ENCODE measurements around the gene BAG2.
A peak's percentile ranks its signal among the peaks of the same experiment; 100 is the strongest.

Gene BAG2

DNA sequence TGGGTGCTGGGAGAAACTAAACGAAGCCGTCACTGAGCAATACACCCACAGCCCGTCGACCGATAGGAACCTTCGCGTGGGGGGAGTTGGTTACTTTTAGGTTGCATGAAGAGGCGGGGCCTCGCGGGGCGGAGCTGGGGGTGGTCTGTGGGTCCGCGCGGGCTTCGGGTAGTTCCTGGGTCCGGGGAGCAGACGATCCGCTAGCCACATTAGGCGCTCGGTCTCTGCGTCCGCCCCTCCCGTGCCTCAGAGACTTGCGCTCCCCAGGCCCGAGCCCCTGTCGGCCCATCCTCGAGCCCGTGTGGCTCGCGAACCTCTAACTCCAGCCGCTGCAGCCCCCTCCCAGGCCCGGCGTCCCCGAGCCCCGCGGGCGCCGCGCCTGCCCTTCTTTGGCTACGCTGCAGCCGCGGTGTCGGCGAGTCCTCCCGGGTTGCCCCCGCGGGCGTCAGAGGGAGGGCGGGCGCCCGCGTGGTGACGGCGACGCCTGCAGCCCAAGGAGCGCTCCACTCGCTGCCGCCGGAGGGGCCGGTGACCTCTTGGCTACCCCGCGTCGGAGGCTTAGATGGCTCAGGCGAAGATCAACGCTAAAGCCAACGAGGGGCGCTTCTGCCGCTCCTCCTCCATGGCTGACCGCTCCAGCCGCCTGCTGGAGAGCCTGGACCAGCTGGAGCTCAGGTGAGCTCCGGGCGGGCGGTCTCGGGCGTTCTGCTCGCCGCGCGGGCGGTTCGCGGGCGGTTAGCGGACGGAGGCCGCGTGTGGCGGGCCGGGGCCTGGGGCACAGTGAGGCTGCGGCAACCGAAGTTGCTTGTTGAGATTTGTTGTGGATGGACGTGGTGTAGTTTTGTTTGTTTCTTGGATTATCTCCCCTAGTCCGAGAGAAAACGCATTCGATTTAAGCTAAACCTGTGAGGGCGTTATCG lies at the start of gene BAG2:
BAG2 (plus strand) TSS at position 191 of the 920 bp plus-strand sequence; CDS start at position 563, 372 bp downstream.
- peak; percentile 61 to 91 (median 76) for DNase-seq (ENCODE audit: low read depth in 4 of 4, low spot score in 1 of 4)

DNA sequence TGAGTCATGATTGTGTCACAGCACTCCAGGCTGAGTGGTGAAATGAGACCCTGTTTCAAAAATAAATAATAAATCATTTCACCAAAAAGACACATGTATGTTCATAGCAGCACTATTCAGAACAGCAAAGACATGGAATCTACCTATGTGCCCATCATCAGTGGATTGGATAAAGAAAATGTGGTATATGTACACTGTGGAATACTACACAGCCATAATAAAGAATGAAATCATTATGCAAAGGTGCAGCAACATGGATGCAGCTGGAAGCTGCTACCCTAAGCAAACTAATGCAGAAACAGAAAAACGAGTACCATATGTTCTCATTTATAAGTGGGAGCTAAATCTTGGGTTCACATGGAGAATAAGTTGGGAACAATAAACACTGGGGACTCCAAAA lies 49.0 kb upstream of the BAG2 start:
- no peak for DNase-seq (ENCODE audit: low read depth in 4 of 4, low spot score in 1 of 4)

DNA sequence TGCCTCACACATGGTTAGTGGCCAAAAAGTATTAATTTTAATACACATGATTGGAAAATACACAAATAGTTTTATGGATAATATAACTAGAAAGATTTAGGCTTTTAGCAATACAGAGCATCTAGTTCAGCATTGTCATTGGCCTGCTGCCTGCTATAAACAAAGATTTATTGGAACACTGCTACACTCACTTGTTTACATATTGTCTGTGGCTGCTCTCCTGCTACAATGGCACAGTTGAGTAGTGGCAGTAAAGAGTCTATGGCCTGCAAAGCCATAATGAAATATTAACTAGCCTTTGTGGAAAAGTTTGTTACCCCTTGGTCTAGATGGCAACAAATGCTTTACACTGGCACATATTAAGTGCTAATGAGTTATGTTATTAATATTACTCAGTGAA lies 44.4 kb upstream of the BAG2 start:
- DNase-seq (ENCODE audit: low read depth in 4 of 4, low spot score in 1 of 4), result no peak

DNA sequence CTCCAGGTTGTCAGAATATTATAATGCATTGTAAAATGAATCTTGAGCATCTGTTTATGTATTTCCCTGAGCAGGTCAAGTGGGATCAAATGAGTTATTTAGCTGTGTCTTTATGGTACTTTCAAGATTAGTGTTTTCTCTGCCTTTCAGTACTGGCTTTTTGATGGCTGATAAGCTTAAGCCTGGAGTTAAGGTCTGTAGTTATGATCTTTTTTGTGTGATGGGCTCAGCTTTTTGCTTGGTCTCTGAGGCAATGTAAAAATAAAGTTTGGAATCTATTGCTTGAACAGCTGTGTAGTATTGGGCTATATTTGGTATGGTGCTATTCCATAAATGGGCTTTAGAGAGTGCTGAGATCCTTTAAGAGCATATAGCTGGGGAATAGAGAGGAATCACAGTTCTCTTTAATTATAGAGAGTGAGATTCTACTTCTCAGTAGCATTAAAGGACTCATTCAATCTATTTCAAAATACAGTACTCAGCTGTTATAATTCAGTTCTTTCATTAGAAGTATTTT lies 41.4 kb upstream of the BAG2 start:
- no peak for DNase-seq (ENCODE audit: low read depth in 4 of 4, low spot score in 1 of 4)

DNA sequence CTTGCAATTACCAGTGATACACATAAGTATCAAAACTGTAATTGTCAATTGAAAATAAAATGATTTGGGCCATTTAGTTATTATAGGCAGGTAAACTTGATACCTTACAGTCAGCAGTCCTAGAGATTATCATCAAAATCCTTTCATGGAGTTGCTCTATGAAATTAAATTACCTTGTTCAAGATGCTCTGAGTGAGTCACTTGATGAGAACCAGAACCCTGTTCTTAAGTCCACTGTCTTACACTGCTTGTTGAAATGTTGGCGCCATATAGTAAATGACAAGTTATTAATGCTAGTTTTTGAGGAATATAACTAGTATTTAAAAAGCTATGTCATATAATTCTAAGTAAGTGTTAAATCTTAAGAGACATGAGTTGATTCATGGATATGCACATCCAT lies 37.2 kb upstream of the BAG2 start:
- DNase-seq (ENCODE audit: low read depth in 4 of 4, low spot score in 1 of 4), result no peak

DNA sequence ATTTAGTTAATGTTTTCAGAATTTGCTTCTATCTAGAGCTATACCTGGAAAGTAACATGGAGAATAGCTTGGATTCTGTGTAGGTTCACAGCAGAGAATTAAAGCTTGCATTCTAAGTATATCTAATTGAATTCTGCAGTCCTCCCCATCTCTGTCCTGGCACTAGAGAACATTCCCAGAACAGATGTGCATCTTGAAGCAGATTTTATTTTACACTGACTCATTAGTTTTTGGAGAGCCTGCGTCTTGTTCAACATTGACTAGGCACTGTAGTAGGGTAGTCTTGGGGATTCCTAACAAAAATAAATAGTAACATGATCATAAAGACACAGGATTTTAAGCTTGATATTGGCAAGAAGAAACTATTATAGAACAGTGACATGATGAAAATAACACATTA lies 36.2 kb upstream of the BAG2 start:
- no peak for DNase-seq (ENCODE audit: low read depth in 4 of 4, low spot score in 1 of 4)

DNA sequence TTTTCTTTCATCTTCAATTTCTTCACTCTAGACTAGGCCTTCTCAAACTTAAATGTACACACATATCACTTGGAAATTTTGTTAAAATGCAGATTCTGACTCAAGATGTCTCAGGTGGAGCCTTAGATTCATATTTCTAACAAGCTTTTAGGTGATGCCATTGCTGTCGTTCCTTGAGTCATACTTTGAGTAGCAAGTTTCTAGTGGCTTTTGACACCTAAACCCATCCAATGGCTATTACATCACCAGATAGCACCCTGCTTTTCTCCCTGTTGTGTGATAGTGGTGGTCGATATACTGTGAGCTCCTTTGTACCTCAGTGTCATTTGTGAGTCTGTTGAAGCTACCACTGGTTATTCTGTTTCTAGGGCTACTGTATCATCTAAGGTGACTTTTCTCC lies 34.8 kb upstream of the BAG2 start:
- no peak for DNase-seq (ENCODE audit: low read depth in 4 of 4, low spot score in 1 of 4)

DNA sequence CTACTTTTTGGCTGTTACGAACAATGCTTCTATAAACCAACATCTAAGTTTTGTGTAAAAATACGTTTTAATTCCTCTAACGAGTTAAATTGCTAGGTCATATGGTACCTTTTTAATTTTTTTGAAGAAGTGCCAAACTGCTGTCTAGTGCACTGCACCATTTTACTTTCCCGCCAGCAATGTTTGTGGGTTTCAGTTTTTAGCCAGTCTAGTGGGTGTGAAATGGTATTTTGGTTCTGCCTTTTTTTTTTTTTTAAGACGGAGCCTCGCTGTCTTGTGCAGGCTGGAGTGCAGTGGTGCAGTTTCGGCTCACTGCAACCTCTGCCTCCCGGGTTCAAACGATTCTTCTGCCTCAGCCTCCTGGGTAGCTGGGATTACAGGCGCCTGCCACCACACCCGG lies 34.1 kb upstream of the BAG2 start:
- DNase-seq (ENCODE audit: low read depth in 4 of 4, low spot score in 1 of 4), result no peak

DNA sequence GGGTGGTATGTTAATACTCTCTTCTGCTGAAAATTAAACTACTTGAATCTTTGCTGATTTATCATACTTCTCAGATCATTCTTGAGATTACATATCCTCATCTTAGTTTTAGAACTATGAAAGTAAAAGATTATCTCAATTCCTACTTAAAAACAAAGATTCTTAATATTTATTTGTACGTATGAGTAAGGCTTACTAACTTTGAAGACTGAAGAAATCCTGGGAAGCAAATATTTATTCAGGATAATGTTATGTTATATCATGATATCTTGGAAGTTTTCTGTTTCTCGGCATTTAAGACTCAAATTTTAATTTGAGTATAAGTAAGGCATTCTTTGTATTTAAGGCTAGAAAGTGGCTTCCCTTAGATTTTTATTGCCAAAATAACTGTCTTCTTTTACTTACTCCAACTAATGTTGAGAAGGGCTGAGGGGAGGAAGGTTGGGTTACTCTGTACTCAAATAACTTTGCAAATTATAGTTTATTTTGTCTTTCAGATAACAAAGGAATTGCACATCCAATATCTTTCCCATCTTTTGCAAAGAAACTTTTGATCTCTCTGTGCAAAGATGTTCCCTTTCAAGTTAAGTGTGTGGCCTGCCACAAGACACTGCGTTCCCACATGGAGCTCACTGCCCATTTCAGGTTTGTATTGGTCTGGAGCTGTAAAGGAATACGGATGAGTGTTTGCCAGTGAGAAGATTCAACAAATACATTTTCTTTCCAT lies 30.5 kb upstream of the BAG2 start:
- DNase-seq (ENCODE audit: low read depth in 4 of 4, low spot score in 1 of 4), result no peak

DNA sequence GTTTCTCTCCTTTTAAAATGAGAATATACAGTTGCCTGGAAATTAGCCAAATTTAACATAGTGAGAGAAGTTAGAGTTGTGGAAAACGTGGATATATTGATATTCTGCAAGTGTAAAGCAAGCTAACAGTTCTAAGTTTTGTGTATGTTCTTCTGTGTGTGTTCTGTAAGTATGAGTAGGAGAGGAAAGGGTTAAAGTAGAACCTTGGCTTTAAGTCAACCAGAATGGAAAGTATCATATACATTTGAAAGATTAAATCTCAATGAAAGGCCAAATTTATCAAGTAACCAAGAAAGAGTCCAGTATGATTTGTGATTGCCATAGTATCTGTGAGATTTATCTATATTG lies 30.0 kb upstream of the BAG2 start:
- DNase-seq (ENCODE audit: low read depth in 4 of 4, low spot score in 1 of 4), result no peak

DNA sequence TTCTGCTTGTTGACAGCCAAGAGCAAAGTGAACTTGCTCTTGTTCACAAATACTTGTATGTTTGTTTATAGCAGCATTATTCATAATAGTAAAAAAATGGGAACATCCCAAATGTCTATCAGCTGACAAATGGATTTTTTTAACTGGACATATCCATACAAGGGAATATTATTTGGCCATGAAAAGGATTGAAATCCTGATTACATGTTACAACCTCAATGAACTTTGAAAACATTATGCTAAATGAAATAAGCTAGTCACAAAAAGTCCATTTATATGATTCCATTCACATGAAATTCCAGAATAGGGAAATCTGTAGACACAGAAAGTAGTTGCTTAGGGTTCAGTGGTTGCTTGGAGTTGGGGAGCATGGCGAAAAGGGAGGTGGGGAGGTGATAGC lies 28.4 kb upstream of the BAG2 start:
- DNase-seq (ENCODE audit: low read depth in 4 of 4, low spot score in 1 of 4), result no peak

DNA sequence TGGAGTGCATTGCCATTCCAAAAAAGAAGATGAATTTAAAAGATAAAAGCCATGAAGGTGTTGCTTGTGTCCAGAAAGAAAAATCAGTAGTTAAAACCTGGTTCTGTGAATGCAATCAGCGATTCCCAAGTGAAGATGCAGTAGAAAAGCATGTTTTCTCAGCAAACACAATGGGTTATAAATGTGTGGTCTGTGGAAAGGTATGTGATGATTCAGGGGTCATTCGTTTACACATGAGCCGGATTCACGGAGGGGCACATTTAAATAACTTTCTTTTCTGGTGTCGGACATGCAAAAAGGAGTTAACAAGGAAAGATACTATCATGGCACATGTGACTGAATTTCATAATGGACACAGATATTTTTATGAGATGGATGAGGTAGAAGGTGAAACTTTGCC lies 24.7 kb upstream of the BAG2 start:
- DNase-seq (ENCODE audit: low read depth in 4 of 4, low spot score in 1 of 4), result no peak

DNA sequence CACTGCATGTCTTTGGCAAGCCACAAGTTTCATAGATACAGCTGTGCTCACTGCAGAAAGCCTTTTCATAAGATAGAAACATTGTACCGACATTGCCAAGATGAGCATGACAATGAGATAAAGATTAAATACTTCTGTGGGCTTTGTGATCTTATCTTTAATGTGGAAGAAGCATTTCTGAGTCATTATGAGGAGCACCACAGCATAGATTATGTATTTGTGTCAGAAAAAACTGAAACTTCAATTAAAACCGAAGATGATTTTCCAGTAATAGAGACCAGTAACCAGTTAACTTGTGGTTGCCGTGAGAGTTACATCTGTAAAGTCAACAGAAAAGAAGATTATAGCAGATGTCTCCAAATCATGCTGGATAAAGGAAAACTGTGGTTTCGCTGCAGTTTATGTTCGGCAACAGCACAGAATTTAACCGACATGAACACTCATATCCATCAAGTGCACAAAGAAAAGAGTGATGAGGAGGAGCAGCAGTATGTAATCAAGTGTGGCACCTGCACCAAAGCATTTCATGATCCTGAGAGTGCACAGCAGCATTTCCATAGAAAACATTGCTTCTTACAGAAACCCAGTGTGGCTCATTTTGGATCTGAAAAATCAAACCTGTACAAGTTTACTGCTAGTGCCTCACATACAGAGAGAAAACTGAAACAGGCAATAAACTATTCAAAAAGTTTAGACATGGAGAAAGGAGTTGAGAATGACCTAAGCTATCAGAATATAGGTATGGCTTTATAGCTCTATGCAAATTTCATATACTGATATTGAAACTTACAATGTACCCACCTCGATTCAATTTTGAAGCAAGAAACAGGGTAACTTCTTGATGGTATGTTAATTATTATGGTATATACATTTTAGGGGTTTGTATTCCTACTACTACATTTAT lies 23.9 kb upstream of the BAG2 start:
- no peak for DNase-seq (ENCODE audit: low read depth in 4 of 4, low spot score in 1 of 4)

DNA sequence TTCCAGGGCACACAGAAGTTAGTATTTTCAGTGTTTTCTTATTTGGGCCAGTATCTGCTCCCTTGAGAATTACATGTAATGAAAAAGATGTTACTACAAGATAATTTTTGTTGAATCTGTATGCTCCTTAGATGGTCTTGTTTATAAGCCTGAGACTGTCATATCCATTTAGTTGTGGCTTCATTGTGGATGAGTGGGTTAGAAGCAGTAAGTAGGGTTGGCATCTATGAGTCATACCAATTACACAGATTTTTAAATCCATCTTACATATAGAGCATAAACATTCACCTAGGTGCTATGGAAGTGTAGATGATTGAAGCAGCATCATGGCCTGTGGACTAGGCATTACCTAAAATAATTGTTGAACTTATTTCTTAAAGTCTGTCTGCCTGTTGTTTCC lies 13.5 kb upstream of the BAG2 start:
- DNase-seq (ENCODE audit: low read depth in 4 of 4, low spot score in 1 of 4), result no peak

DNA sequence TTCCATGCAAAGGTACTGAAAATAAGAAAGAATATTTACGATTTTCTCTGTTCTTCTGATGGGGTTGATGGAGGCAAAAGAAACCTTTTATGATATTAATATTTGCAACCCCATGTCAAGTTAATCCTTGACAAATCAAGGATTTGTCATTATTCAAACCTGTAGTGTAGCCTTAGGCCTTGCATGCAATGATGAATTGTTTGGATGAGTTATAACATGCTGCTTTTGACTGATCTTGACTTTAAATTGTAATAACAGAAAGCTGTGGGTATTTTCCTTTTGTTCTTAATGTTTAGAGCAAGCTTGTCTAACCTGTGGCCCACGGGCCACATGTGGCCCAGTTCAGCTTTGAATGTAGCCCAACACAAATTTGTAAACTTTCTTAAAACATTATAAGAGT lies 13.0 kb upstream of the BAG2 start:
- no peak for DNase-seq (ENCODE audit: low read depth in 4 of 4, low spot score in 1 of 4)

DNA sequence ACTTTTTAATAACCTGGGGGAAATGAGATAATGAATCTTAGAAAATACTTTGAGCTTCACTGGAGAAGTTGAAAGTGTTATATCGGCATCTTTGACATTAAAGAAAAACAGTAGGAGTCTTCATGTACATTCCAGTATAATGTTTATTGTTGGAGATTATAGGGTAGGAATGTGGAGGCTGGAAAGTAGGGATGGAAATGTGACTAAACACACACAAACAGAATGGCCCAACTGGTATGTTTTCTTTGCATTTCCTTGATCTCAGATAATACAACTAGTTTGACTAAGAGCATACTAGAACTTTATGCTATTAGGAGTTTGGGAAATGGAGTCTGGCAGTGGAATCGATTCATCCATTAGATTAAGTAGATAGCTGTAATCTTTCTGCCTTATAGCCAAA lies 10.1 kb upstream of the BAG2 start:
- no peak for DNase-seq (ENCODE audit: low read depth in 4 of 4, low spot score in 1 of 4)

DNA sequence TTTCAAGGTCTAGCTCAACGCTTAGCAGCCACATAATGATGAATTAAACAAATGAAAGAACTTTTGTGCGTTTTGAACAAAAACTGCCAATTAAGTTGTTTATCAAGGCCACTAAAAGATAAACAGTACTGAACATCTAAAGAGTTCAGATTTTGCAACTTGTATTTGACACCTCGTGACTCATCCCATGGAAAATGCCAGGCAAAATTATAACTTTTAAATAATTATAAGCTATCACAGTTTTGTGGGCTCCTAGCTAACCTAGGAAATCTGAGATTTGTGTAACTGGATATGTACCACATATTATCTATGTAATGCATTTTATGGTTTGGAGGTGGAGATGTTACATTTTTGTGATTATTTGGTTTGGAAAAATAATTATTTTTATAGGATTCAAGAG lies 9.6 kb upstream of the BAG2 start:
- DNase-seq (ENCODE audit: low read depth in 4 of 4, low spot score in 1 of 4), result no peak

DNA sequence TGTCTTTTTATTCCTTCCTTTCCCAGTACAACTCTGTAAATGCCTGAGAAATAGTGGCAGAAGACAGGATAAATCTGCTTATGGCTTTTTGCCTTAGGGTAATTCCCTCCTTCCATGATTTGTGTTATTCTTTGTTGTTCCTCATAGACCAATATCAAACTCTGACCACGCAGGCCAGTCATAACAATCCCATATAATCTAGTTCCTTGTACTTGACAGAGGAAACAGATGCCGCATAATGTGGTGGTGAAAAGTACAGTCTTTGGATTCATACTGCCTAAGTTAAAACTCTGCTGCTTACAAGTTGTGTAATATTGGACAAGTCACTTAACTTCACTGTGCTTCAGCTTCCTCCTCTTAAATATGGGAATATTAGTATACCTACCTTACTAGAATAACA lies 8.2 kb upstream of the BAG2 start:
- DNase-seq (ENCODE audit: low read depth in 4 of 4, low spot score in 1 of 4), result no peak

DNA sequence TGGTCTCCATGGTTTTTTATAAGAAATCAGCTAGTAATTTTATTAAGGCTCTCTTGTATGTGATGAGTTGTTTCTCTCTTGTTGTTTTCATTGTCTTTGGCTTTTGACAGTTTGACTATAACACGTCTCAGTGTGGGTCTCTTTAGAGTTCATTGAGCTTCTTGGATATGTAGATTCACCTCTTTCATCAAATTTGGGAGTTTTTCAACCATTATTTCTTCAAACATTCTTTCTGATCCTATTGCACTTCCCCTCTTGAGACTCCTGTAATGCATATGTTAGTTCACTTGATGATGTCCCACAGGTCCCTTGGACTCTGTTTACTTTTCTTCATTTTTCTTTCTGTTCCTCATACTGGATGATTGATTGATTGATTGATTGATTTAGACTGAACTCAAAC lies 7.0 kb upstream of the BAG2 start:
- DNase-seq (ENCODE audit: low read depth in 4 of 4, low spot score in 1 of 4), result no peak

DNA sequence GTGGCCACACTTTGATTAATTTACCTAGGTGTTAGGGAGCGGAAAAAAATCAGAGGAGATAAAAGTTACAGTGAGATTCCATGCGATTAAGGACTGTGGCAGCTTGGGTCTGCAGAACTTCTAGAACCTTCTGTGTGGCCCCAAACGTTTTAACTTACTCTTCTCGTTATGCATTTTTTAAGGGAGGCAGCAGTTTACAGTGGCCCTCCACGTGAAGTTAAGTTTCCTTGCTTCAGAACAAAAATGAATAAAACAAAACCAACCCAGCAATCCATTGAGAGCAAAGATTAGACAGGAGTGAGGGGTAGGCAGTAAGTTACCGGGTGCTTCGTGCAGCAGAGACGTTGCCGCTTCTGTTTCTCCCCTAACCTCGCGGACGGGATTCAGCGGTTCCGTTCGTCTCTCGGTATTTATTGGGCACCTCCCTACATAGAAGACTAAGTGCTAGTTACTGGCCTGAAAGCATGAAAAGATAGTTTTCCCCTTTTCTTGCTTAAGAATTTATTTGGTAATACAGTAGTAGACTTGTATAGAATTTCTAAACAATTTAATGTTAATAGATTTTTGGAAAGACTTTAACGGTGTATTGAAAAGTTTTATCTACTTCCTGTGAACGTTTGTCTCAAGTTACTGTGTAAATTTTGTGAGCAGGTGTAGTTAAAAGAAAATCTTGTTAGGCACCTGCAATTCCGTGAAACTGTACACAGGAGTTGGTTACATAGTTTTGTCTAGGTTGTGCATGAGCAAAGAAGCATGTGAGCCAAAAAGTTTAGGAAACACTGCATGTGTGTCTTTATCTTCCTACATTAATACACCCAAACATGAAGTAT lies 1.1 kb downstream of the BAG2 start:
- peak in 1 of 4 experiments; percentile 11 for DNase-seq (ENCODE audit: low read depth in 4 of 4, low spot score in 1 of 4)

Measured in stimulated activated CD4-positive, alpha-beta T cell treated with anti-CD3 and anti-CD28 coated beads, Interleukin-1b, Interleukin-23, amount 100 ng/mL, for 24 hours (primary cell).